22Rv1 (cell line): ENCODE results near the gene CNGB1.

Source experiments
- ZFX ChIP-seq: fragments of 450-650 bp; IDR thresholded peaks from 2 replicates; pipeline ENCODE4 v1.6.1; 2017; ENCODE audit warnings: antibody characterized with exemption, borderline replicate concordance
- TF ChIP-seq, protein P1 (sequence below): fragments of 450-650 bp; IDR thresholded peaks from 2 replicates; pipeline ENCODE4 v1.5.1; 2017; ENCODE audit warnings: mild to moderate bottlenecking

DNA sequence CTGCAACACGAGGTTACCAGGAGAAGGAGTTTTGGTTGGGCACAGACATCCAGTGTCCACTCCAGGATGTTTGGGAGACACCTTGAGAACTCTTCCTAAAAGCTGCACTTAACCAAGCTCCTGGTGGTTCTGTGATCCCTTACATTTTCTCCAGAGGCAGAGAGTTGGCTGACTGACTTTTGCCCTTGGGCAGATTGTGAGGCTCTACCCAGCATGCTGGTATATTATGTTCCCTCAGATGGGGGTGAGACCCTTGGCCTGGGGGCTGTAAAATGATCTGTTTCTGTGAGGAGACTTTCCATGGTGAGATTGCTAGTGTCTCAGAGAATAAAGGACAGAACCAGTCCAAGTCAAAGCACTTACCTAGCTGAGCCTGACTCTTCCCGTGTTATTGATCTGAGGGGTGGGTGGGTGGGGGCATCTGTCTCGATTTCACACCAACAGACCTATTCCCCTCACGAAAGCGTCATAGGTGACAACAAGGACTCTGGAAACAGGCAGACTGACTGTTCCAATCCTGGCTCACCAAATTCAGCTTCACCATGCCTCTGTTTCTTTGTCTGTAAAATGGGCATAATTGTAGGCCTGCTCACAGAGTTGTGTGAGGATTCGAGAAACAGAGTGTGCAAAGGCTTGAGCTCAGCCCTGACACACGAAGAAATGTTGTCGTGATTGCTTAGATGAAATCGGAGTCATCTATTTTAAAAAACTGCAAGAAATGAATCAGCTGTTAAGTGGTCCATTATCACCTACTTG lies 42.5 kb upstream of the CNGB1 start:
- TF ChIP-seq, protein P1, sequence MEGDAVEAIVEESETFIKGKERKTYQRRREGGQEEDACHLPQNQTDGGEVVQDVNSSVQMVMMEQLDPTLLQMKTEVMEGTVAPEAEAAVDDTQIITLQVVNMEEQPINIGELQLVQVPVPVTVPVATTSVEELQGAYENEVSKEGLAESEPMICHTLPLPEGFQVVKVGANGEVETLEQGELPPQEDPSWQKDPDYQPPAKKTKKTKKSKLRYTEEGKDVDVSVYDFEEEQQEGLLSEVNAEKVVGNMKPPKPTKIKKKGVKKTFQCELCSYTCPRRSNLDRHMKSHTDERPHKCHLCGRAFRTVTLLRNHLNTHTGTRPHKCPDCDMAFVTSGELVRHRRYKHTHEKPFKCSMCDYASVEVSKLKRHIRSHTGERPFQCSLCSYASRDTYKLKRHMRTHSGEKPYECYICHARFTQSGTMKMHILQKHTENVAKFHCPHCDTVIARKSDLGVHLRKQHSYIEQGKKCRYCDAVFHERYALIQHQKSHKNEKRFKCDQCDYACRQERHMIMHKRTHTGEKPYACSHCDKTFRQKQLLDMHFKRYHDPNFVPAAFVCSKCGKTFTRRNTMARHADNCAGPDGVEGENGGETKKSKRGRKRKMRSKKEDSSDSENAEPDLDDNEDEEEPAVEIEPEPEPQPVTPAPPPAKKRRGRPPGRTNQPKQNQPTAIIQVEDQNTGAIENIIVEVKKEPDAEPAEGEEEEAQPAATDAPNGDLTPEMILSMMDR = no peak
- no peak for TF ChIP-seq ZFX
